T47D (cell line): ENCODE data around the gene NEK9.
"Not testable (repeated sequence)": the region's sequence is repeated elsewhere in the genome, so short reads cannot be mapped to it uniquely, and the experiment has no call there.

Source experiments
- DNase-seq, 2 experiments: peaks; one replicate each; pipeline versions ENCODE4 v3.0.0 to v3.0.0-alpha.2; 2011 to 2012; ENCODE audit warnings: low read depth in 1 of 2, low spot score in 1 of 2
- JUND ChIP-seq: IDR thresholded peaks from 2 replicates; pipeline ENCODE4 v1.6.1; 2012; ENCODE audit warnings: low read depth
- in situ Hi-C: cut with HindIII; loops from 2 replicates; pipeline ENCODE4 v1.10.0; 2016; ENCODE audit warnings: low sequenced_read_pairs, low pct_unique_long_range_greater_than_20kb

The NEK9 gene

GRCh38 chr14:75158843-75159614 is 32.2 kb upstream of the NEK9 start:
- no peak for TF ChIP-seq JUND
- in situ Hi-C loops = no loop called here
- DNase-seq = no peak

- no peak for TF ChIP-seq JUND
- peak in 1 of 2 experiments; percentile 30 for DNase-seq
- in situ Hi-C loops = no loop called here
These were observed 30.1 kb upstream of the NEK9 start for GRCh38 chr14:75156901-75157300.

- no peak for DNase-seq
- TF ChIP-seq JUND = no peak
- in situ Hi-C loops = no loop called here
These were observed 29.3 kb upstream of the NEK9 start for GRCh38 chr14:75156111-75156510.

GRCh38 chr14:75155169-75155568 is 28.3 kb upstream of the NEK9 start:
- no peak for DNase-seq
- TF ChIP-seq JUND = no peak
- in situ Hi-C loops = no loop called here

GRCh38 chr14:75153295-75153694 is 26.4 kb upstream of the NEK9 start:
- TF ChIP-seq JUND = no peak
- no peak for DNase-seq
- in situ Hi-C loops = no loop called here

GRCh38 chr14:75151851-75152250 is 25.0 kb upstream of the NEK9 start:
- TF ChIP-seq JUND = no peak
- DNase-seq = no peak
- in situ Hi-C loops = no loop called here

GRCh38 chr14:75150637-75151036 is 23.8 kb upstream of the NEK9 start:
- in situ Hi-C loops = not testable (repeated sequence)
- peak in 1 of 2 experiments; percentile 21 for DNase-seq

GRCh38 chr14:75150150-75150549 is 23.3 kb upstream of the NEK9 start:
- TF ChIP-seq JUND = no peak
- DNase-seq = no peak
- in situ Hi-C loops = no loop called here

- in situ Hi-C loops = no loop called here
- peak in 1 of 2 experiments; percentile 80 for DNase-seq
- TF ChIP-seq JUND = no peak
These were observed 20.7 kb upstream of the NEK9 start for GRCh38 chr14:75147423-75148071.

- DNase-seq = no peak
- TF ChIP-seq JUND = no peak
- in situ Hi-C loops = no loop called here
These were observed 18.1 kb upstream of the NEK9 start for GRCh38 chr14:75144944-75145343.

- in situ Hi-C loops = no loop called here
- no peak for TF ChIP-seq JUND
These were observed 17.1 kb upstream of the NEK9 start for GRCh38 chr14:75143761-75144527.

GRCh38 chr14:75142494-75142893 is 15.6 kb upstream of the NEK9 start:
- TF ChIP-seq JUND = no peak
- in situ Hi-C loops = no loop called here
- DNase-seq = no peak

More at GRCh38 chr14:75143761-75144527, 17.1 kb upstream of the NEK9 start:
- DNase-seq = no peak

GRCh38 chr14:75141967-75142366 is 15.1 kb upstream of the NEK9 start:
- peak in 1 of 2 experiments; percentile 66 for DNase-seq
- no peak for TF ChIP-seq JUND
- in situ Hi-C loops = no loop called here
